ENCODE data around the gene IL1RAPL1. TPM values are rescaled to one million over a fixed set of nuclear protein-coding genes. Genes with fewer than 3 reads are reported as not detected.

IL1RAPL1 gene
- total and polyA plus RNA-seq, 9 of the 15 experiments (the other 6 are each of a cell fraction or from before 2014, with no cell fraction given), result 0.04 to 0.07 (median 0.04) TPM; not detected in 6

DNA sequence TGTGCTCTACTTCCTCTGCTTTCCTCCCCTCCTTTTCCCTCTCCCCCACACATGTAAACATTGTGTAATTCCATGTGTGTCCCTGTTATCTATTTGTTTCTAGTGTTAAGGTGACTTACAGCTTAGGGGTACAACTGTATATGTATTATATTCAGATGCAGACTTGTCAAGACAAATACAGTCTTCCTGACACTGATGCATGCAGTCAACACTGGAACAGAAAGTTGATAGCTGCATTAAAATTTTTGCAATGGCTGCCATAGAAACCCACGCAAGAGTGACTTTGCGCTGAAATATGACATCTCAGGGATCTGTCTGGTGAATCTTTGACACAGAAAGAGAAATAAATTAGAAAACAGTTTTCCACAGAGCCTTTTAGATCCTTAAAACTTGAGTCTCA, 656.7 kb downstream of the IL1RAPL1 start (continued):
- TF ChIP-seq, protein P1, sequence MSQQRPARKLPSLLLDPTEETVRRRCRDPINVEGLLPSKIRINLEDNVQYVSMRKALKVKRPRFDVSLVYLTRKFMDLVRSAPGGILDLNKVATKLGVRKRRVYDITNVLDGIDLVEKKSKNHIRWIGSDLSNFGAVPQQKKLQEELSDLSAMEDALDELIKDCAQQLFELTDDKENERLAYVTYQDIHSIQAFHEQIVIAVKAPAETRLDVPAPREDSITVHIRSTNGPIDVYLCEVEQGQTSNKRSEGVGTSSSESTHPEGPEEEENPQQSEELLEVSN (IDR thresholded peaks at IDR 0.05; ENCODE audit: borderline replicate concordance in 1 of 2, extremely low read depth in 1 of 2, insufficient read depth in 1 of 2, insufficient read length in 1 of 2, low read depth in 1 of 2, low read length in 1 of 2, poor library complexity in 1 of 2, severe bottlenecking in 1 of 2), result no peak
- TF ChIP-seq CREM (IDR thresholded peaks at IDR 0.05; ENCODE audit: low read depth) (no peak), ZNF174 (CRISPR knock-in tag; IDR thresholded peaks at IDR 0.05) (no peak), HNRNPH1 (optimal IDR thresholded peaks at IDR 0.05; ENCODE audit: low read depth, low read length) (no peak)
- TF ChIP-seq, protein P2, sequence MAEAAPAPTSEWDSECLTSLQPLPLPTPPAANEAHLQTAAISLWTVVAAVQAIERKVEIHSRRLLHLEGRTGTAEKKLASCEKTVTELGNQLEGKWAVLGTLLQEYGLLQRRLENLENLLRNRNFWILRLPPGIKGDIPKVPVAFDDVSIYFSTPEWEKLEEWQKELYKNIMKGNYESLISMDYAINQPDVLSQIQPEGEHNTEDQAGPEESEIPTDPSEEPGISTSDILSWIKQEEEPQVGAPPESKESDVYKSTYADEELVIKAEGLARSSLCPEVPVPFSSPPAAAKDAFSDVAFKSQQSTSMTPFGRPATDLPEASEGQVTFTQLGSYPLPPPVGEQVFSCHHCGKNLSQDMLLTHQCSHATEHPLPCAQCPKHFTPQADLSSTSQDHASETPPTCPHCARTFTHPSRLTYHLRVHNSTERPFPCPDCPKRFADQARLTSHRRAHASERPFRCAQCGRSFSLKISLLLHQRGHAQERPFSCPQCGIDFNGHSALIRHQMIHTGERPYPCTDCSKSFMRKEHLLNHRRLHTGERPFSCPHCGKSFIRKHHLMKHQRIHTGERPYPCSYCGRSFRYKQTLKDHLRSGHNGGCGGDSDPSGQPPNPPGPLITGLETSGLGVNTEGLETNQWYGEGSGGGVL (CRISPR knock-in tag; IDR thresholded peaks at IDR 0.05), result no peak

DNA sequence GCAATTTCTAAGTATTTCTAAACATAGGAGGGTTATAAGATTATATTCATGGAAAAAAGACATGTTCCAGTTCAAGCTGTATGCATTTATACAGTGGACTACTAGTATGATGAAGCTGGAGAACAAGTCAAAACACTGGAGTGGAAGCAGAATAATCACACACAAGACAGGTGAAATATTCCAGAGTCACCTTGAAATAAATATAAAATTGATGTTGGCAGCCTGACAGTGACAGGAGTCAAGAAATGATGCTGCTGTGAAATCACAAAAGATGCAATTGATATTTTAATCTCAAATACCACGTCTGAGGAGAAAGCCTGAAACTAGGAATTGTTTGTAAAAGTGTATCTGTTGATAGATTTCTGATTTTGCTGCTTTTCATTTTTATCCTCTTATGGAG, 667.3 kb downstream of the IL1RAPL1 start:
- in situ Hi-C loops (cut with MboI) (no loop called here), intact Hi-C loops (cut with micrococcal nuclease) (no loop called here)
- H2AFZ ChIP-seq (ENCODE audit: low read depth, low read length), result no peak overlapping the region
- POLR2A ChIA-PET, result no interaction called here
- no peak for DNase-seq (ENCODE audit: extremely low read depth in 1 of 4, low spot score in 3 of 4)
- no peaks in the 10 kb centered on the region for H3K9me1 ChIP-seq (ENCODE audit: control insufficient read depth, insufficient read depth, low read length)
- H3K4me1 ChIP-seq (replicated peaks in 1 of 2; ENCODE audit: control insufficient read depth in 2 of 2, insufficient read depth in 2 of 2, low read length in 2 of 2), result no peaks in the 10 kb centered on the region
- H3K9ac ChIP-seq (ENCODE audit: insufficient read depth in 1 of 2, low read depth in 2 of 2, low read length in 2 of 2), result no peak overlapping the region
- no peaks in the 10 kb centered on the region for H3K9me3 ChIP-seq (replicated peaks; ENCODE audit: control insufficient read depth, insufficient read depth, low read depth, low read length)
- no TSS peak for BruUV-seq (replicated peaks)
- H3K4me2 ChIP-seq (ENCODE audit: insufficient read depth, low read length), result no peak overlapping the region
- no peaks in the 10 kb centered on the region for H4K20me1 ChIP-seq (replicated peaks; ENCODE audit: control insufficient read depth, insufficient read depth, low read length)
- no peak for ATAC-seq
- H3K27ac ChIP-seq (ENCODE audit: extremely low read depth, low read depth, low read length), result no peak overlapping the region
- H3K79me2 ChIP-seq (ENCODE audit: control insufficient read depth, insufficient read depth, low read length), result no peaks in the 10 kb centered on the region
- CTCF ChIA-PET (ENCODE audit: low intra/inter-chr PET ratio), result no interaction called here
- no peak overlapping the region for H3K4me3 ChIP-seq
- no peaks in the 10 kb centered on the region for H3K27me3 ChIP-seq (ENCODE audit: control insufficient read depth in 2 of 2, insufficient read depth in 2 of 2, low read length in 2 of 2)
- 11% methylated on average over 1 of the region's 1 CpG for WGBS (ENCODE audit: insufficient coverage, low coverage, missing lambda C conversion rate)
- FAIRE-seq, result no peak
- no peaks in the 10 kb centered on the region for H3K36me3 ChIP-seq (ENCODE audit: control insufficient read depth, insufficient read depth, low read length)
- no peak for TF ChIP-seq TCF7 (IDR thresholded peaks at IDR 0.05; ENCODE audit: borderline replicate concordance)
- TF ChIP-seq, protein P3, sequence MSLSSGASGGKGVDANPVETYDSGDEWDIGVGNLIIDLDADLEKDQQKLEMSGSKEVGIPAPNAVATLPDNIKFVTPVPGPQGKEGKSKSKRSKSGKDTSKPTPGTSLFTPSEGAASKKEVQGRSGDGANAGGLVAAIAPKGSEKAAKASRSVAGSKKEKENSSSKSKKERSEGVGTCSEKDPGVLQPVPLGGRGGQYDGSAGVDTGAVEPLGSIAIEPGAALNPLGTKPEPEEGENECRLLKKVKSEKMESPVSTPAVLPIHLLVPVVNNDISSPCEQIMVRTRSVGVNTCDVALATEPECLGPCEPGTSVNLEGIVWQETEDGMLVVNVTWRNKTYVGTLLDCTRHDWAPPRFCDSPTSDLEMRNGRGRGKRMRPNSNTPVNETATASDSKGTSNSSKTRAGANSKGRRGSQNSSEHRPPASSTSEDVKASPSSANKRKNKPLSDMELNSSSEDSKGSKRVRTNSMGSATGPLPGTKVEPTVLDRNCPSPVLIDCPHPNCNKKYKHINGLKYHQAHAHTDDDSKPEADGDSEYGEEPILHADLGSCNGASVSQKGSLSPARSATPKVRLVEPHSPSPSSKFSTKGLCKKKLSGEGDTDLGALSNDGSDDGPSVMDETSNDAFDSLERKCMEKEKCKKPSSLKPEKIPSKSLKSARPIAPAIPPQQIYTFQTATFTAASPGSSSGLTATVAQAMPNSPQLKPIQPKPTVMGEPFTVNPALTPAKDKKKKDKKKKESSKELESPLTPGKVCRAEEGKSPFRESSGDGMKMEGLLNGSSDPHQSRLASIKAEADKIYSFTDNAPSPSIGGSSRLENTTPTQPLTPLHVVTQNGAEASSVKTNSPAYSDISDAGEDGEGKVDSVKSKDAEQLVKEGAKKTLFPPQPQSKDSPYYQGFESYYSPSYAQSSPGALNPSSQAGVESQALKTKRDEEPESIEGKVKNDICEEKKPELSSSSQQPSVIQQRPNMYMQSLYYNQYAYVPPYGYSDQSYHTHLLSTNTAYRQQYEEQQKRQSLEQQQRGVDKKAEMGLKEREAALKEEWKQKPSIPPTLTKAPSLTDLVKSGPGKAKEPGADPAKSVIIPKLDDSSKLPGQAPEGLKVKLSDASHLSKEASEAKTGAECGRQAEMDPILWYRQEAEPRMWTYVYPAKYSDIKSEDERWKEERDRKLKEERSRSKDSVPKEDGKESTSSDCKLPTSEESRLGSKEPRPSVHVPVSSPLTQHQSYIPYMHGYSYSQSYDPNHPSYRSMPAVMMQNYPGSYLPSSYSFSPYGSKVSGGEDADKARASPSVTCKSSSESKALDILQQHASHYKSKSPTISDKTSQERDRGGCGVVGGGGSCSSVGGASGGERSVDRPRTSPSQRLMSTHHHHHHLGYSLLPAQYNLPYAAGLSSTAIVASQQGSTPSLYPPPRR (CRISPR knock-in tag; IDR thresholded peaks at IDR 0.05; ENCODE audit: borderline replicate concordance), result no peak
- TF ChIP-seq HDAC3 (IDR thresholded peaks at IDR 0.05; ENCODE audit: borderline replicate concordance, partially characterized antibody), result no peak
- TF ChIP-seq OTX1 (CRISPR knock-in tag; IDR thresholded peaks at IDR 0.05), result no peak
- TF ChIP-seq ZNF436 (CRISPR knock-in tag; IDR thresholded peaks at IDR 0.05), result no peak
- TF ChIP-seq SETDB1 (IDR thresholded peaks at IDR 0.05; ENCODE audit: low read length), result no peak
- TF ChIP-seq RBM17 (IDR thresholded peaks at IDR 0.05; ENCODE audit: borderline replicate concordance, low read depth, low read length), result no peak
- no peak for TF ChIP-seq ZNF507 (tag; conservative IDR thresholded peaks at IDR 0.05)
- TF ChIP-seq ZNF184 (CRISPR knock-in tag; IDR thresholded peaks at IDR 0.05), result no peak
- no peak for TF ChIP-seq TEAD2 (tag; IDR thresholded peaks at IDR 0.05)

Data from K562 (cell line).